ENCODE data around the gene APBA1. TPM values are rescaled to one million over a fixed set of nuclear protein-coding genes. Genes with fewer than 3 reads are reported as not detected.
A peak's percentile ranks its signal among the peaks of the same experiment; 100 is the strongest.

The APBA1 gene
- total RNA-seq, 4 donors from 2014 or later = 5.8 to 15.7 (median 11.5) TPM

DNA sequence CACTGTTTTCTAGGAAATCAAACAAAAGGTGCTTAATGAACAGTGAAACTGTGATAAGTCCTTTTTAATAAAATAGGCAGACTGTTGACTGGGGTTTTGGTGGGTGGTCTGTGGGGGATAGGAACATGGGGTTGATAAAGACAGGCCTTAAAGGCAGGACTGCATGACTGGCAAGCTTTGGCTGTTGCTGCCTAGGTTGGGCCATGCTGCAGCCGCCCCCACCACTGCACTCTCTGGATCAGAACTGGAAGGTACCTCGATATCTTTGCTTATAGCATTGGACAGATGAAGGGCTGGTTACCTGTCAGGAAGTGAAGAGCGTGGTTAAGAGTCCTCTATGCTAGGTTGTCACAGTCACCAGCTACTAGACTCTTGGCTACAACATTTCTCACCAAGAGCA is 24.4 kb downstream of the APBA1 start:
- TF ChIP-seq POLR2A (IDR thresholded peaks at IDR 0.05) = no peak
- Histone ChIP-seq H3K36me3 (no peaks in the 10 kb centered on the region), H3K9me3 (no peaks in the 10 kb centered on the region), H3K4me1 (peaks cover 2% of the 10 kb centered on the region), H3K27me3 (no peaks in the 10 kb centered on the region), H3K27ac (no peak overlapping the region), H3K4me3 (no peak overlapping the region)
- DNase-seq (ENCODE audit: low spot score in 2 of 2) = no peak
- WGBS = 87% methylated on average over 3 of the region's 3 CpGs

DNA sequence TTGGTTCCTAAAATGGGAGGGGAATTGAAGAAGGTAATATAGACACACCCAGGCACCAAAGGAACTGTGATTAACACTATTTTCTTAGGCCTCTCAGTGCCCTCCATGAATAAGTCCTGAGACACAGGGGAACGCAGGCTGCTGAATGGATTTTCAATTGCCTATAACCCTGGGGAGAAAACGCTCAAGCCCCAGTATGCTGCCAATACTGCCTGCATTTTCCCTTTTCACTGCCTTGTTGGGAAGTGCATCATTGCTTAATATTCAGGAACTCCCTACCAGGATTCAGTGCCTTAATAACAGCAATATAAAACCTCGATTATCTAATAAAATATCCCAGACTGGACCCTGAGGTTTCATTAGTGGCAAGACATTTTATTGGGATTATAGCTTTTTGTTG is 25.4 kb downstream of the APBA1 start:
- no peaks in the 10 kb centered on the region for H3K27me3 ChIP-seq
- TF ChIP-seq CTCF (IDR thresholded peaks at IDR 0.05) (no peak), EP300 (IDR thresholded peaks at IDR 0.05) (no peak), POLR2A (IDR thresholded peaks at IDR 0.05) (no peak), POLR2AphosphoS5 (IDR thresholded peaks at IDR 0.05) (no peak)
- WGBS = 58% methylated on average over 3 of the region's 3 CpGs

DNA sequence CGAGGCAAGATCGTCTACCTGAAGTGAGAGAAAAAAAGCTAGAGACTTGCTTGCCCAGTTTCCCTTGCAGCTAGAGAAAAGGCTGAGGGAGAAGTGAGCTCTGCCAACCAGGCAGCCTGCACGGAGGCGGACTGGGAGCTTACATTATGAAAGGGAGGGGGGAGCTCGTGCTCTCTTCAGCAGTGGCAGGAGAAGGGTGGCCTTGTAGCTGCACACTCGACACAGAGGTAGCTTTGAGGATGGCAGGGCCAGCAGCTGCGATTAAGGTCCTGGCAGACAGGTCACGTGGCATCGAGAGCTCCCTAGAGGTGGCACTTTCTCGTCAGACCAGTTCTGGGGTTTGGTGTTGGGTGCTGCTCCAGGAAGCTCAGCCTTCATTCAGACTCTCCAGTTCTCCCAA is 26.7 kb downstream of the APBA1 start:
- H3K9me3 ChIP-seq = no peaks in the 10 kb centered on the region
- TF ChIP-seq POLR2A (IDR thresholded peaks at IDR 0.05) (no peak), POLR2AphosphoS5 (IDR thresholded peaks at IDR 0.05) (no peak), CTCF (IDR thresholded peaks at IDR 0.05) (no peak), EP300 (IDR thresholded peaks at IDR 0.05) (no peak)
- no peaks in the 10 kb centered on the region for H3K27me3 ChIP-seq
- peak overlapping the region; percentile 42 for H3K27ac ChIP-seq
- peaks cover under 1% of the 10 kb centered on the region for H3K4me1 ChIP-seq
- DNase-seq (ENCODE audit: low spot score in 2 of 2) = peak; percentile 69 to 78
- H3K4me3 ChIP-seq = no peak overlapping the region
- H3K36me3 ChIP-seq = no peaks in the 10 kb centered on the region
- WGBS = 36% methylated on average over 10 of the region's 10 CpGs

More for the DNA sequence above, 25.4 kb downstream of the APBA1 start:
- no peaks in the 10 kb centered on the region for H3K9me3 ChIP-seq
- no peaks in the 10 kb centered on the region for H3K36me3 ChIP-seq
- no peak overlapping the region for H3K4me3 ChIP-seq
- H3K27ac ChIP-seq = no peak overlapping the region
- H3K4me1 ChIP-seq = peaks cover 2% of the 10 kb centered on the region
- no peak for DNase-seq (ENCODE audit: low spot score in 2 of 2)

DNA sequence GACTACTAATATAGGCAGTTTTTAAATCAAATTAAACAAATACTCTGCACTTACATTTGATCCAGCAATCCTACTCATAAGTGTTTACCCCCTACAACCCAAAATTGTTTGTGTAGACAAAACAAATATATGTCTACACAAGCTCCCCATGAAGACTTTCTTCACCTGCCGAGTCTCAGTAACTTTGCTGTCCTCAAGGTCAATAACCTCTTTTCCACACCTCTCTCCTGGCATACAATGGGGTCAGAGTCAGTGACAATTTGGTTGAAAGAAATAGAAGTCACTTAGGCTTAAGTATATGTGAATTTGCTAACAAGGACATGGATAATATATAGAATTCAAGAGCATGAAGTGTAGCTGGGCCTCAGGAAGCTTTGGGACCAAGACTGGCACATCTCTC is 29.1 kb downstream of the APBA1 start:
- H3K27ac ChIP-seq = no peak overlapping the region
- WGBS = 100% methylated on average over 1 of the region's 1 CpG
- no peaks in the 10 kb centered on the region for H3K27me3 ChIP-seq
- no peak for DNase-seq (ENCODE audit: low spot score in 2 of 2)
- TF ChIP-seq POLR2A (IDR thresholded peaks at IDR 0.05) = no peak
- TF ChIP-seq POLR2AphosphoS5 (IDR thresholded peaks at IDR 0.05) = no peak
- no peak for TF ChIP-seq EP300 (IDR thresholded peaks at IDR 0.05)
- TF ChIP-seq CTCF (IDR thresholded peaks at IDR 0.05) = no peak
- H3K36me3 ChIP-seq = no peaks in the 10 kb centered on the region
- H3K4me1 ChIP-seq = no peaks in the 10 kb centered on the region
- H3K4me3 ChIP-seq = no peak overlapping the region
- H3K9me3 ChIP-seq = no peaks in the 10 kb centered on the region

DNA sequence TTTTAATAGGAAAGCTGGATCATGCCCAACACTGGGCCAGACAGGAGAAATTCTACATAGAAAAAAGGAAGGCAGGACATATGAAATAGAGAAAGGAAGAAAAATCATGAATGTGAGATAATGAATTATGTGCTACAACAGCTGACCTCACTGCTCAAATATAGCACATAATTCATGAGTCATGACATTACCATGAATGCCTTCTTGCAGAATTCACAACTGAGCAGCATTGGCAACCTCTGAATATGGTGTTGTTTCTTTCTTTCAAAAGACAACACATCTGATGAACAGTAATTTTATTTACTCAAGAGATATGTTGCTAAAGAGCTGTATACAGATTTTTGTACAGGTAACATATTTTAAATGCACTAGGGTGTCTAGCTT is 34.4 kb downstream of the APBA1 start:
- TF ChIP-seq POLR2AphosphoS5 (IDR thresholded peaks at IDR 0.05) (no peak), EP300 (IDR thresholded peaks at IDR 0.05) (no peak), CTCF (IDR thresholded peaks at IDR 0.05) (no peak), POLR2A (IDR thresholded peaks at IDR 0.05) (no peak)
- H3K9me3 ChIP-seq = no peaks in the 10 kb centered on the region
- no peak overlapping the region for H3K4me3 ChIP-seq
- no peaks in the 10 kb centered on the region for H3K4me1 ChIP-seq
- DNase-seq (ENCODE audit: low spot score in 2 of 2) = no peak
- no peak overlapping the region for H3K27ac ChIP-seq
- no peaks in the 10 kb centered on the region for H3K27me3 ChIP-seq
- H3K36me3 ChIP-seq = no peaks in the 10 kb centered on the region

DNA sequence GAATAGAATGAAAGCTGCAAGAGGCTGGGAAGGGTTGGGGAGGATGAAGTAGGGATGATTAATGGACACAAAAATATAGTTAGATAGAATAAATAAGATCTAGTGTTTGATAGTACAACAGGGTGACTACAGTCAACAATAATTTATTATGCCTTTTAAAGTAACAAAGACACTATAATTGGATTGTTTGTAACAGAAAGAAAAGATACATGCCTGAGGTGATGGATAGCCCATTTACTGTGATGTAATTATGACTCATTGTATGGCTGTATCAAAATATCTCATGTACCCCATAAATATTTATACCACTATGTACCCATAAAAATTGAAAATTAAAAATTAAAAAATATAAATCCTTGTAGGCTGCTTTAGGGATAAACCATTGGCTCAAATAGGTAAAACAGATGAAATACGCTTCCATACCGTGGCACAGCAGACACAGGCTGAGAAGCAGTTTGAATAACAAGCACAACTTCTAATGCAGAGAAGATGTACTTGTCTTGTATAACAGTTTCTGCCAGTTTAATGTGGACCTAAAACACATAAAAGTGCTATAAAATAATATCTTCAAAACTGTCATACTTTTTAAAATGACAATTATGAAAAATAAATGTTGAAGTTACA is 34.9 kb downstream of the APBA1 start:
- Histone ChIP-seq H3K27ac (no peak overlapping the region), H3K9me3 (no peaks in the 10 kb centered on the region), H3K4me1 (no peaks in the 10 kb centered on the region), H3K36me3 (no peaks in the 10 kb centered on the region), H3K4me3 (no peak overlapping the region), H3K27me3 (no peaks in the 10 kb centered on the region)
- no peak for DNase-seq (ENCODE audit: low spot score in 2 of 2)
- WGBS = 93% methylated on average over 2 of the region's 2 CpGs
- TF ChIP-seq POLR2AphosphoS5 (IDR thresholded peaks at IDR 0.05) = no peak

Data from suprapubic skin (tissue), 4 donors.